Sigmoid colon (tissue), 7 donors: ENCODE data around the gene STAP2. TPM values are rescaled to one million over a fixed set of nuclear protein-coding genes. Genes with fewer than 3 reads are reported as not detected.

Source experiments
- DNase-seq: peaks from one replicate; pipeline ENCODE4 v3.0.0-alpha.2; 2019
- H3K27ac ChIP-seq, 4 donors: fragments of 200-600 bp; sonication (generic); one replicate each; pipeline ENCODE4 v1.5.1; 2016 to 2019; ENCODE audit warnings: mild to moderate bottlenecking in 1 of 4
- H3K27me3 ChIP-seq, 3 donors: fragments of 200-600 bp; sonication (generic); one replicate each; pipeline ENCODE4 v1.5.1; 2019; ENCODE audit warnings: mild to moderate bottlenecking in 1 of 3
- H3K36me3 ChIP-seq, 4 donors: fragments of 200-600 bp; sonication (generic); one replicate each; pipeline ENCODE4 v1.5.1; 2016 to 2019
- H3K4me1 ChIP-seq, 4 donors: fragments of 200-600 bp; sonication (generic); one replicate each; pipeline ENCODE4 v1.5.1; 2017 to 2019
- H3K4me3 ChIP-seq, 4 donors: fragments of 200-600 bp; sonication (generic); one replicate each; pipeline ENCODE4 v1.5.1; 2017 to 2019; ENCODE audit warnings: mild to moderate bottlenecking in 2 of 4, moderate library complexity in 1 of 4
- H3K9me3 ChIP-seq, 4 donors: fragments of 200-600 bp in 3 of 4; sonication (generic) in 3 of 4; one replicate each; pipeline versions ENCODE4 v1.5.1 to v1.6.1; 2013 to 2019
- CTCF ChIP-seq, 4 experiments: fragments of 450-650 bp in 3 of 4; fragments of 200-600 bp in 1 of 4; IDR thresholded peaks; one replicate each; pipeline ENCODE4 v1.5.1; 2016 to 2019; ENCODE audit warnings: antibody characterized with exemption in 4 of 4, mild to moderate bottlenecking in 3 of 4, moderate library complexity in 2 of 4
- EP300 ChIP-seq, 4 donors: sonication (generic); formaldehyde crosslinking; IDR thresholded peaks; one replicate each; pipeline ENCODE4 v1.6.1; 2017; ENCODE audit warnings: antibody characterized with exemption in 4 of 4
- POLR2A ChIP-seq, 2 donors: fragments of 450-650 bp; IDR thresholded peaks; one replicate each; pipeline ENCODE4 v1.6.1; 2016; ENCODE audit warnings: antibody characterized with exemption in 2 of 2, mild to moderate bottlenecking in 2 of 2, moderate library complexity in 2 of 2
- POLR2AphosphoS5 ChIP-seq, 4 donors: sonication (generic); formaldehyde crosslinking; IDR thresholded peaks; one replicate each; pipeline ENCODE4 v1.6.1; 2017; ENCODE audit warnings: antibody characterized with exemption in 4 of 4
- WGBS, 2 donors: extraction: QIAGEN DNeasy Blood & Tissue Kit; methylation state at CpG; one replicate each; pipeline ENCODE4 v1.1.7; 2013; 5-methylcytosine and 5-hydroxymethylcytosine counted together
- intact Hi-C: fragments of 100-400 bp; cut with DNase I; formaldehyde crosslinking; loops from one replicate; pipeline ENCODE4 v1.15.1; 2023
- polyA plus RNA-seq, 3 donors: library from polyadenylated mRNA; stranded (reverse); fragments of 200-250 nt; gene quantifications; one replicate each; pipeline ENCODE4 v1.2.3, GENCODE V29; 2013
- total RNA-seq, 4 donors: library from RNA; depleted of rRNA; stranded (reverse); fragments of >200 nt; gene quantifications; one replicate each; pipeline ENCODE4 v1.1.0, GENCODE V29; 2016
- donor health status: healthy with polysubstance abuse.
- donor health status: Bipolar disorder and iron deficiency.
- donor health status: healthy.

STAP2 gene
- total and polyA plus RNA-seq, 7 donors, result 0.99 to 313 (median 5.5) TPM

- no peak for TF ChIP-seq POLR2A (IDR thresholded peaks at IDR 0.05)
- no peak for TF ChIP-seq EP300 (IDR thresholded peaks at IDR 0.05)
- TF ChIP-seq CTCF (IDR thresholded peaks at IDR 0.05), result no peak
- no peak for TF ChIP-seq POLR2AphosphoS5 (IDR thresholded peaks at IDR 0.05)
- no peak for DNase-seq
- Histone ChIP-seq H3K36me3 (peaks cover 0 to 26% (median 2%) of the 10 kb centered on the region in 4 donors), H3K4me1 (peaks cover 0 to 13% (median 12%) of the 10 kb centered on the region in 4 donors), H3K4me3 (no peak overlapping the region), H3K9me3 (no peaks in the 10 kb centered on the region), H3K27ac (no peak overlapping the region), H3K27me3 (no peaks in the 10 kb centered on the region)
- WGBS, 2 donors, result 76 to 92% methylated on average over 15 of the region's 15 CpGs
- intact Hi-C loops, result no loop called here
Measured at GRCh38 chr19:4345342-4346019, 6.9 kb upstream of the STAP2 start.

- intact Hi-C loops, result loop anchor here (2.0 to 5.0 kb wide), 2 partner anchors 57 to 96 kb away; partner anchors contain the start of genes SH3GL1 and YJU2
- peak in 1 of 4 donors; percentile 9 for TF ChIP-seq EP300 (IDR thresholded peaks at IDR 0.05)
- TF ChIP-seq POLR2AphosphoS5 (IDR thresholded peaks at IDR 0.05), result peak in 2 of 4 donors; percentile 64 to 75
- no peak for TF ChIP-seq POLR2A (IDR thresholded peaks at IDR 0.05)
- H3K9me3 ChIP-seq, result no peaks in the 10 kb centered on the region
Measured at GRCh38 chr19:4343370-4344307, 5.0 kb upstream of the STAP2 start, which contains the start of gene MPND. MPND (plus strand) TSS chr19:4343562; CDS start chr19:4343594, 32 bp downstream.

GRCh38 chr19:4342615-4343369 lies 4.2 kb upstream of the STAP2 start:
- Histone ChIP-seq H3K27ac (peak overlapping the region; percentile 95 to 99 (median 96)), H3K4me1 (peaks cover 0 to 21% (median 18%) of the 10 kb centered on the region in 4 donors), H3K27me3 (no peaks in the 10 kb centered on the region), H3K4me3 (peak overlapping the region; percentile 64 to 90 (median 82)), H3K9me3 (no peaks in the 10 kb centered on the region), H3K36me3 (peaks cover 0 to 17% (median 2%) of the 10 kb centered on the region in 4 donors)
- peak; percentile 99 for DNase-seq
- intact Hi-C loops, result loop anchor here (2.0 to 5.0 kb wide), 2 partner anchors 58 to 95 kb away; partner anchors contain the start of genes SH3GL1 and YJU2
- 0 to 1% methylated on average over 39 of the region's 39 CpGs for WGBS, 2 donors
- peak in 1 of 4 experiments; percentile 21 for TF ChIP-seq CTCF (IDR thresholded peaks at IDR 0.05)
- TF ChIP-seq POLR2A (IDR thresholded peaks at IDR 0.05), result peak; percentile 92 to 93
- TF ChIP-seq EP300 (IDR thresholded peaks at IDR 0.05), result no peak
- TF ChIP-seq POLR2AphosphoS5 (IDR thresholded peaks at IDR 0.05), result peak; percentile 96 to 98 (median 97)

More at GRCh38 chr19:4343370-4344307, 5.0 kb upstream of the STAP2 start, which contains the start of gene MPND:
- WGBS, 2 donors, result 3 to 5% methylated on average over 101 of the region's 101 CpGs
- DNase-seq, result peak; percentile 95
- Histone ChIP-seq H3K36me3 (peaks cover 0 to 21% (median 2%) of the 10 kb centered on the region in 4 donors), H3K27ac (peak within 1 kb of the TSS; percentile 95 to 99 (median 96)), H3K4me1 (peaks cover 0 to 17% (median 13%) of the 10 kb centered on the region in 4 donors), H3K4me3 (peak within 1 kb of the TSS; percentile 64 to 90 (median 82)), H3K27me3 (no peaks in the 10 kb centered on the region)

- Histone ChIP-seq H3K27me3 (no peaks in the 10 kb centered on the region), H3K36me3 (peaks cover 0 to 12% (median 2%) of the 10 kb centered on the region in 4 donors), H3K9me3 (no peaks in the 10 kb centered on the region), H3K27ac (peak overlapping the region; percentile 90 to 97 (median 96)), H3K4me1 (peaks cover 0 to 23% (median 18%) of the 10 kb centered on the region in 4 donors), H3K4me3 (peak overlapping the region; percentile 49 to 90 (median 64))
- no peak for DNase-seq
- WGBS, 2 donors, result 1 to 8% methylated on average over 10 of the region's 10 CpGs
- TF ChIP-seq POLR2A (IDR thresholded peaks at IDR 0.05) (no peak), POLR2AphosphoS5 (IDR thresholded peaks at IDR 0.05) (no peak), EP300 (IDR thresholded peaks at IDR 0.05) (no peak), CTCF (IDR thresholded peaks at IDR 0.05) (no peak)
- intact Hi-C loops, result loop anchor here (2.0 to 5.0 kb wide), 2 partner anchors 59 to 95 kb away; partner anchors contain the start of genes SH3GL1 and YJU2
Measured at GRCh38 chr19:4342314-4342614, 3.6 kb upstream of the STAP2 start.
